ENCODE data around the gene VWA8.

- TF ChIP-seq CTCF (IDR thresholded peaks at IDR 0.05; ENCODE audit: low read length), result no peak
- TF ChIP-seq EZH2phosphoT487 (IDR thresholded peaks at IDR 0.05; ENCODE audit: low read length), result no peak
- TF ChIP-seq EZH2 (optimal IDR thresholded peaks at IDR 0.05; ENCODE audit: low read depth, low read length), result no peak
Observed at GRCh38 chr13:41589434-41589833, 371.5 kb downstream of the VWA8 start.
